ENCODE results near the gene PLD5.

PLD5 gene

DNA sequence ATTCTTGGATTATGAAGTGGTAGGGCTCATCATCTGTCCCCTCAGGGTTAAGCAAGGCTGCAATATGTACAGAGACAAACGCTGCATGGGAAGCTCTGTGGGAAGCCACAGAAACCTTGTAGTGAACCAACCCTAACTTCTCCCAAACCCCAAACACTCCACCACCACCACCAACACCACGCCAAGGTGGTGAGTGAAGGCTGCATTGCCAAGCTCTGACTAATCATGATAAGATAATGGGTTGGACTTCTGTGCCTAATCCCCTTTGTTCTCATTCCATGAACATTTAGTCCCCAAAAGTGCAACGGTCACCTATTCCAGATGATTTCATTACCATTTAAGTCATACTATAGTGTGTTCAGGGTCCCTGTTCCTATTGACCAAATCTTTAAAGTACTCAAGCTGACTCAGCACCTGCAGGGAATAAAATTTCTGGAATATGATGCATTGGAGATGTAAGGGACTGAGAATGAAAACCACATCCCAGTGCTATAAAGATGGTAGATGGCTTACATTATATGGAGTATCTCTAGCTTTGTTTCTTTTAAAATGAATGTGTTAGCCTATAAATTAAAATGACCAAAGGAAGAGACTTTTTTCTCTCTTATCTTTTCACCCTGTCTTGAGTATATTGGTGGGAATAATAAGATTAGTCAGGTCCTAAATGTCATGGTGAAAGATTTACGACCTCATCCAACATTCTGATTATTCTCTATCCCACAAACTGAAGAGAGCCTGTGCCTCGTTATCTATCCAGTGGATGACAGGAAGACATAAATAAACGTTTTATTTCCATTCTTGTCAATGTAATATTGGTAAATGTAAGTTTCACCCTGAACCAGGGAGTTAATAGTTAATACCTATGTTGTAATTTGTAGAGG, 22.6 kb upstream of the PLD5 start:
- H3K4me3 ChIP-seq (ENCODE audit: low read length) = no peak overlapping the region
- TF ChIP-seq, protein P1, sequence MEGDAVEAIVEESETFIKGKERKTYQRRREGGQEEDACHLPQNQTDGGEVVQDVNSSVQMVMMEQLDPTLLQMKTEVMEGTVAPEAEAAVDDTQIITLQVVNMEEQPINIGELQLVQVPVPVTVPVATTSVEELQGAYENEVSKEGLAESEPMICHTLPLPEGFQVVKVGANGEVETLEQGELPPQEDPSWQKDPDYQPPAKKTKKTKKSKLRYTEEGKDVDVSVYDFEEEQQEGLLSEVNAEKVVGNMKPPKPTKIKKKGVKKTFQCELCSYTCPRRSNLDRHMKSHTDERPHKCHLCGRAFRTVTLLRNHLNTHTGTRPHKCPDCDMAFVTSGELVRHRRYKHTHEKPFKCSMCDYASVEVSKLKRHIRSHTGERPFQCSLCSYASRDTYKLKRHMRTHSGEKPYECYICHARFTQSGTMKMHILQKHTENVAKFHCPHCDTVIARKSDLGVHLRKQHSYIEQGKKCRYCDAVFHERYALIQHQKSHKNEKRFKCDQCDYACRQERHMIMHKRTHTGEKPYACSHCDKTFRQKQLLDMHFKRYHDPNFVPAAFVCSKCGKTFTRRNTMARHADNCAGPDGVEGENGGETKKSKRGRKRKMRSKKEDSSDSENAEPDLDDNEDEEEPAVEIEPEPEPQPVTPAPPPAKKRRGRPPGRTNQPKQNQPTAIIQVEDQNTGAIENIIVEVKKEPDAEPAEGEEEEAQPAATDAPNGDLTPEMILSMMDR (conservative IDR thresholded peaks at IDR 0.05; ENCODE audit: low read length) = no peak
- no peak for DNase-seq (ENCODE audit: low read depth)

DNA sequence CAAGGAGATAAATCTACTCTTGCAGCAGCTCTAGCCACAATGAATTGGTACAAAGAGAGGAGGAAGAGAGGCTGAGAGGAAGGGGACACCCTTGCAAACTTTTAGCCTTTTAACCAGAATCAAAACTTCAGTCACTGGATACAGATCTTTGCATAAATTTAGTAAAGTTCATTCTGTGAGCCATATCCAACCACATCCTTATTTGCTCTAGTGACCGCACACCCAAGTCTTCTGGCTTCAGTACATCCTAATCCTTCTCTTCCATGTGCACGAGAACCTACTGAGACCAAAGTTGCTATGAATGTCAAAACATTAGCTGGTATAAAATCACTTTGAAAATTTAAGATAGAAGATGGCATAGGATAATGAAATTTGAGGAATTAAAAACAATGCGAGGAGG, 21.9 kb upstream of the PLD5 start:
- no peak for DNase-seq (ENCODE audit: low read depth)
- TF ChIP-seq, protein P1 (conservative IDR thresholded peaks at IDR 0.05; ENCODE audit: low read length) = no peak

DNA sequence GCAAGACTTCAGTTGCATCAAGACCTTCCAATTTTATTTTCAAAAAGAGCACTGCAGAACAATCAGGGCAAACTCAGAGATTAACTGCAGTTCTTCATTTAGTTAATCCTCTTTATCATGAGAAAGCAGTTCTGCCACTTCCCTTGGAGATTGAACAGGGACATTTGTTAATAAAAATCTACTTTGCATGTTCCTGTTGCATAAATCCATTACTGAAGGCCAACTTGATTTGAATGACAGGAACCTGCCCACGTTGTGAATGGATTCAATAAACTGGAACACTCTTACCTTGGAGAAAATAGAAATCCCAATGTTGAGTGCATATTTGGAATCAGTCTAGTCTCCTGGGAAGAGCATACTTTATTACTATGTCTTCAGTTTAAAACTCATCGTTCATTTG, 19.6 kb upstream of the PLD5 start:
- DNase-seq (ENCODE audit: low read depth) = no peak
- TF ChIP-seq, protein P1 (conservative IDR thresholded peaks at IDR 0.05; ENCODE audit: low read length) = no peak
- no peak overlapping the region for H3K4me3 ChIP-seq (ENCODE audit: low read length)

More for the DNA sequence above, 21.9 kb upstream of the PLD5 start:
- no peak overlapping the region for H3K4me3 ChIP-seq (ENCODE audit: low read length)

DNA sequence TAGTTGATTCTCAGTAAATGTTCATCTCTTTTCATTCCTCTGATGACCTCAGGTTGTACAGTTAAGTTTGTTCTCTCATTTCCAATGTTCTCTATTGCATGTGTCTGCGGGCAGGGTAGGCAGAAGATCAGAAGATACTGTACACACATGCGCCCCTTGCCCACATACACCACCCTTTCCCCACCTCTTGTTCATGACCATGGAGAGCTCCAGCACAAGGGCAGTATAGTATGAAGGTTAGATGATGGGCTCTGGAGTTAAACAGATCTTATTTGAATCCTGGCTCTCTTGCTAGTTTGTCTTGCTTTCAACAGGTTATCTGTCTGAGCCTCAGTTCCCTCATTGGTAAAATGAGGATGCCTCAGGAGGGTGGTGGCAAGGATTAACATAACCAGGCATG, 17.8 kb upstream of the PLD5 start:
- TF ChIP-seq, protein P1 (conservative IDR thresholded peaks at IDR 0.05; ENCODE audit: low read length) = no peak
- DNase-seq (ENCODE audit: low read depth) = no peak

DNA sequence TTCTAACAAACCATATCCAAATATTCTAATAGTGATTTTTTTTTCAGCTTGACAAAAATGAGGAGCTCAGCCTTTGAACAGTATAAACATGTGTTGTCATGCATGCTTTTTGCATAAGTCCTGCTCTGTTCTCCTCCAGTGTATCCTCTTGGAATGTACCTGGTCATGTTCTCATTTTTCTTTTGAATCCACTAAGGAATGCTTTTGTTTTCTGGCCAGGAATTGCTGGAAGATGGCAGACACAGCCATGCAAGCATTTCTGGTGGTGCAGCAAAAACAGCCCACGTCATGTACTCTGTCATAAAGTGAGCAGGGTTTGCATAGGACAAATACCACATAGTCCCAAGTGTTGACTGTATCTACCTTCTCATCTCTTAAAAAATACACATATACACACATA, 11.5 kb upstream of the PLD5 start:
- no peak for DNase-seq (ENCODE audit: low read depth)
- H3K4me3 ChIP-seq (ENCODE audit: low read length) = no peak overlapping the region
- TF ChIP-seq, protein P1 (conservative IDR thresholded peaks at IDR 0.05; ENCODE audit: low read length) = no peak

More for the DNA sequence above, 17.8 kb upstream of the PLD5 start:
- no peak overlapping the region for H3K4me3 ChIP-seq (ENCODE audit: low read length)

DNA sequence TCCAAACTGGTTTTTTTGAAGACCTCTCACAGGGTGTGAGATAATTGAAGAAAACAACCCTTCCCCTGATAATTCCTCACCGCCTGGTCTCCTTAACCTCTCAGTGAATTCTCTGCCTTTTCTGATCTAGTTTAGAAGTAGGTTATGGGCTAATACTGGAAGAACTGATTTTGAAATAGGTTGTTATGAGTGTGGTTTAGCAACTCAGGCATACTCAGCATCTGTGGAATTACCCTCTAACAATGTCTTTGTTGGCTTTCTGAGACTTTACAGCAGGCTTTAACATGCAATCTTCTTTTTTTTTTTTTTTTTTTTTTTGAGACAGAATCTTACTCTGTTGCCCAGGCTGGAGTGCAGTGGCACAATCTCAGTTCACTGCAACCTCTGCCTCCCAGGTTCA, 10.3 kb upstream of the PLD5 start:
- peak; percentile 3 for DNase-seq (ENCODE audit: low read depth)
- no peak overlapping the region for H3K4me3 ChIP-seq (ENCODE audit: low read length)
- TF ChIP-seq, protein P1 (conservative IDR thresholded peaks at IDR 0.05; ENCODE audit: low read length) = no peak

DNA sequence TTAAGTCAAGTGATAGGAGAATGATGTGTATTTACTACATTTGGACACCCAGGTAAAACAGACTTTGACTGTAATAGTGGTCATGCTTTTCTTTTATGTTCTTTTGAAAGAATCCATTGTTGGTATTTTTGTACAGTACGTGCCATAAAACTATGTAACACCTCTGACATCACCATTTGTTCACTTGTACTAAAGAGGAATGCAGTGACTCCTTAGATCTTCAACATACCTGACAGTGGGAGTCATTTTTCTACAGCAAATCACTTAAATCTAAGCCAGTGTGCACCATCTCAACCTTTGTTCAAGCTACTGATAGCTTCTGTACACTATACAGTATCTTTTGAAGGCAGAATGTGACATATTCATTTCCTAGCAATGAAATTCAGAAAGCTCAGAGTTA, 6.3 kb upstream of the PLD5 start:
- H3K4me3 ChIP-seq (ENCODE audit: low read length) = no peak overlapping the region
- no peak for DNase-seq (ENCODE audit: low read depth)
- TF ChIP-seq, protein P1 (conservative IDR thresholded peaks at IDR 0.05; ENCODE audit: low read length) = no peak
